IPS-18c (cell line): ENCODE data around the gene F11R.
"Not testable (repeated sequence)": the region's sequence is repeated elsewhere in the genome, so short reads cannot be mapped to it uniquely, and the experiment has no call there.

ENCODE experiments used
- H3K4me3 ChIP-seq: 2 replicates; pipeline ENCODE4 v1.7.0; 2013; ENCODE audit warnings: low read depth, mild to moderate bottlenecking, low read length, moderate library complexity; ENCODE audit not compliant: insufficient read depth
- H3K9me3 ChIP-seq: one replicate; pipeline ENCODE4 v1.6.1; 2013; ENCODE audit warnings: mild to moderate bottlenecking, low read length, moderate library complexity; ENCODE audit not compliant: control insufficient read depth, insufficient read depth

Gene F11R

GRCh38 chr1:161020509-161021164, at the start of gene F11R:
Gene F11R, minus strand, starts transcription at chr1:161021152. Its CDS starts 79 bp downstream, at chr1:161021073.
- H3K4me3 ChIP-seq, result peak within 1 kb of the TSS; percentile 97
- H3K9me3 ChIP-seq, result no peaks in the 10 kb centered on the region

GRCh38 chr1:161069731-161070270, 48.8 kb upstream of the F11R start, which contains the start of gene ARHGAP30:
Gene ARHGAP30, minus strand, starts transcription at chr1:161069891. Its CDS starts 267 bp downstream, at chr1:161069624.
- Histone ChIP-seq H3K9me3 (peaks cover 5% of the 10 kb centered on the region), H3K4me3 (no peak within 1 kb of the TSS)

GRCh38 chr1:161069241-161069640, 48.3 kb upstream of the F11R start:
- Histone ChIP-seq H3K4me3 (no peak overlapping the region), H3K9me3 (peaks cover 5% of the 10 kb centered on the region)

GRCh38 chr1:161068306-161069234, 47.6 kb upstream of the F11R start:
- H3K9me3 ChIP-seq, result peaks cover 5% of the 10 kb centered on the region
- no peak overlapping the region for H3K4me3 ChIP-seq

- H3K4me3 ChIP-seq, result no peak overlapping the region
- H3K9me3 ChIP-seq, result peaks cover 5% of the 10 kb centered on the region
Observed at GRCh38 chr1:161066694-161067093, 45.7 kb upstream of the F11R start.

- H3K4me3 ChIP-seq, H3K9me3 ChIP-seq: not testable (repeated sequence)
Observed at GRCh38 chr1:161065681-161066080, 44.7 kb upstream of the F11R start.

- H3K9me3 ChIP-seq, H3K4me3 ChIP-seq: not testable (repeated sequence)
Observed at GRCh38 chr1:161063936-161064335, 43.0 kb upstream of the F11R start.

GRCh38 chr1:161061419-161061818, 40.5 kb upstream of the F11R start:
- Histone ChIP-seq H3K9me3 (no peaks in the 10 kb centered on the region), H3K4me3 (no peak overlapping the region)

GRCh38 chr1:161059293-161059692, 38.3 kb upstream of the F11R start:
- no peak overlapping the region for H3K4me3 ChIP-seq
- H3K9me3 ChIP-seq, result no peaks in the 10 kb centered on the region

- Histone ChIP-seq H3K9me3 (no peaks in the 10 kb centered on the region), H3K4me3 (no peak overlapping the region)
Observed at GRCh38 chr1:161054805-161055204, 33.9 kb upstream of the F11R start.

GRCh38 chr1:161054232-161054631, 33.3 kb upstream of the F11R start:
- Histone ChIP-seq H3K4me3 (no peak overlapping the region), H3K9me3 (no peaks in the 10 kb centered on the region)

- no peak overlapping the region for H3K4me3 ChIP-seq
- H3K9me3 ChIP-seq, result no peaks in the 10 kb centered on the region
Observed at GRCh38 chr1:161052899-161053298, 31.9 kb upstream of the F11R start.

GRCh38 chr1:161051219-161051618, 30.3 kb upstream of the F11R start:
- Histone ChIP-seq H3K9me3 (no peaks in the 10 kb centered on the region), H3K4me3 (no peak overlapping the region)

GRCh38 chr1:161048949-161049722, 28.2 kb upstream of the F11R start:
- Histone ChIP-seq H3K4me3 (no peak overlapping the region), H3K9me3 (no peaks in the 10 kb centered on the region)

GRCh38 chr1:161047436-161048420, 26.8 kb upstream of the F11R start:
- H3K9me3 ChIP-seq, result no peaks in the 10 kb centered on the region
- H3K4me3 ChIP-seq, result no peak overlapping the region

GRCh38 chr1:161046605-161047228, 25.8 kb upstream of the F11R start:
- peak overlapping the region; percentile 57; the same call in 1 of the 2 replicates for H3K4me3 ChIP-seq
- no peaks in the 10 kb centered on the region for H3K9me3 ChIP-seq
